Skin of body (tissue), 3 donors: Measurements from ENCODE around the gene PRAC1. TPM values are rescaled to one million over a fixed set of nuclear protein-coding genes. Genes with fewer than 3 reads are reported as not detected.

Source experiments
- DNase-seq: peaks from one replicate; lab custom pipeline; 2025; lab: John Stamatoyannopoulos, UW
- small RNA-seq: library from RNA; depleted of rRNA; stranded (forward); fragments of <200 nt; gene quantifications from one replicate; pipeline ENCODE3, GENCODE V24; 2014; ENCODE audit warnings: low replicate concordance
- total RNA-seq: library from RNA; depleted of rRNA; stranded (reverse); fragments of >200 nt; gene quantifications from one replicate; pipeline ENCODE4 v1.2.3, GENCODE V29; 2014

Gene PRAC1
- total RNA-seq, 1 donor from 2014 or later: not detected

- no peak for DNase-seq
These were observed 11.2 kb downstream of the PRAC1 start for GRCh38 chr17:48711128-48711527.

- peak; percentile 66 for DNase-seq
These were observed 17.7 kb downstream of the PRAC1 start for GRCh38 chr17:48704361-48705248.

GRCh38 chr17:48701864-48702532 is 20.3 kb downstream of the PRAC1 start:
- no peak for DNase-seq

GRCh38 chr17:48693178-48693577 is 29.1 kb downstream of the PRAC1 start:
- no peak for DNase-seq

- DNase-seq: no peak
These were observed 30.3 kb downstream of the PRAC1 start for GRCh38 chr17:48692049-48692448.

- DNase-seq: no peak
These were observed 31.7 kb downstream of the PRAC1 start for GRCh38 chr17:48690655-48691054.

- DNase-seq: no peak
These were observed 40.7 kb downstream of the PRAC1 start for GRCh38 chr17:48681609-48682008.

- no peak for DNase-seq
These were observed 42.8 kb downstream of the PRAC1 start for GRCh38 chr17:48679385-48680096.

GRCh38 chr17:48678141-48678971 is 44.0 kb downstream of the PRAC1 start:
- DNase-seq: peak; percentile 12

GRCh38 chr17:48676963-48677558 is 45.3 kb downstream of the PRAC1 start:
- no peak for DNase-seq

GRCh38 chr17:48672340-48672739 is 50.0 kb downstream of the PRAC1 start:
- no peak for DNase-seq

Small RNA genes within 50 kb of the gene (small RNA-seq; reads per million reads assigned to genes)
- not detected for gene AC091179.2
- gene COX6B1P2: not detected
- gene MIR3185: not detected
- not detected for gene RF02132
- gene RF02133: not detected
- gene RN7SL125P: not detected

Other genes with a start within 250 kb of the PRAC1 start
- gene HOXB1, start 191.5 kb downstream of the PRAC1 start, total RNA-seq: not detected
- gene HOXB2, start 177.4 kb downstream of the PRAC1 start, total RNA-seq: 4.9 TPM
- 2.6 TPM for gene HOXB4, start 144.2 kb downstream of the PRAC1 start, total RNA-seq
- gene HOXB3, start 132.3 kb downstream of the PRAC1 start, total RNA-seq: 8.4 TPM
- 0.59 TPM for gene HOXB5, start 128.7 kb downstream of the PRAC1 start, total RNA-seq
- gene HOXB6, start 117.5 kb downstream of the PRAC1 start, total RNA-seq: 2.9 TPM
- 2.7 TPM for gene HOXB7, start 111.5 kb downstream of the PRAC1 start, total RNA-seq
- 1.6 TPM for gene HOXB8, start 107.2 kb downstream of the PRAC1 start, total RNA-seq
- gene HOXB9, start 96.2 kb downstream of the PRAC1 start, total RNA-seq: 0.10 TPM
- not detected for gene PRAC2, start 667 bp upstream of the PRAC1 start, total RNA-seq
- not detected for gene HOXB13, start 6.2 kb upstream of the PRAC1 start, total RNA-seq
- not detected for gene TTLL6, start 94.7 kb upstream of the PRAC1 start, total RNA-seq
- gene CALCOCO2, start 108.5 kb upstream of the PRAC1 start, total RNA-seq: 44.8 TPM
- gene ATP5MC1, start 170.3 kb upstream of the PRAC1 start, total RNA-seq: 38.2 TPM
- 37.9 TPM for gene UBE2Z, start 185.9 kb upstream of the PRAC1 start, total RNA-seq
- gene SNF8, start 222.3 kb upstream of the PRAC1 start, total RNA-seq: 40.8 TPM
- gene GIP, start 246.1 kb upstream of the PRAC1 start, total RNA-seq: not detected